Sigmoid colon (tissue), 4 donors: ENCODE results near the gene ONECUT3.

Source experiments
- EP300 ChIP-seq, 4 donors: sonication (generic); formaldehyde crosslinking; IDR thresholded peaks; one replicate each; pipeline ENCODE4 v1.6.1; 2017; ENCODE audit warnings: antibody characterized with exemption in 4 of 4
- POLR2A ChIP-seq, 2 donors: fragments of 450-650 bp; IDR thresholded peaks; one replicate each; pipeline ENCODE4 v1.6.1; 2016; ENCODE audit warnings: antibody characterized with exemption in 2 of 2, mild to moderate bottlenecking in 2 of 2, moderate library complexity in 2 of 2
- POLR2AphosphoS5 ChIP-seq, 4 donors: sonication (generic); formaldehyde crosslinking; IDR thresholded peaks; one replicate each; pipeline ENCODE4 v1.6.1; 2017; ENCODE audit warnings: antibody characterized with exemption in 4 of 4
- TF ChIP-seq, protein P1 (sequence below), 4 experiments: fragments of 450-650 bp in 3 of 4; fragments of 200-600 bp in 1 of 4; IDR thresholded peaks; one replicate each; pipeline ENCODE4 v1.5.1; 2016 to 2019; ENCODE audit warnings: antibody characterized with exemption in 4 of 4, mild to moderate bottlenecking in 3 of 4, moderate library complexity in 2 of 4

DNA sequence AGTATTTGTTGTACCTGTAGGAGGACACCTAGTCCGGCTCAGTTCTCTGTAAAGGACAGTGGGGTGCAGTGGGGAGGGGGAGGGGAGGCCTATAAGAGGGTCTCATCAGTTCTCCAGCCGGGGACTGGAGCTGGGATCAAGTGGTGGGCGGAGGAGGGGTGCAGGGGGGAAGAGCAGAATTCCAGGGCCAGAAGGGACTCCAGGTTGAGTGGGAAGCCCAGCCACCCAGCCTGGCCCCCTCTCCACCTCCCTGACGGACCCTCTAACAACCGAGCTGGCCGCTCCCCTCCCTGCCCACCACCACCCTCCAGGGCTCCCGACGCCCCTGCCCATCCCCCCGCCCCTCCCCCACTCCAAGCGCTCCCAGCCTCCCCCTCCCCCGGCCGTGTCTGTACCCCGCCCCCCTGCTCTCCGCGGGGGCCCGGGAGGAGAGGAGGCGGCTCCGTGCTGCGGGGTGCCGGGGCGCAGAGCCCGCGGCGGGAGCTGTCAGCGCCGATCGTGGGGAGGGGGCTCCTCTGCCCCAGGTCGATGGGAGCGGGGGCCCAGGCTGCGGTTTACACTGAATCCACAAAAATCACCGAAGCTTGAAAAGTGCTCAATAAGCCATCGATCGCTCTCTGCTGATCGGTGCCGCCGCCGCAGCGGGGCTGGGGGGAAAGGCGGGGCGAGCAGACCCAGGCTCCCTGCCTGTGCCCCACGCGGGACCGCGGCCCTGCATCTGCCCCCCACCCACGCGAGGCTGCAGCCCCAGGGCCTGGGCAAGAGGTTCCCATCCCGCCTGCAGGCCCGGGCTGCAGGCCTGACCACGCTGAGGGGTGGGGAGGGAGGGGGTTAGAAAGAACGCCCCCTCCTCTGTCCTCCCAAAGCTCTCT lies 34.6 kb upstream of the ONECUT3 start:
- TF ChIP-seq POLR2A (IDR thresholded peaks at IDR 0.05) (no peak), POLR2AphosphoS5 (IDR thresholded peaks at IDR 0.05) (no peak), EP300 (IDR thresholded peaks at IDR 0.05) (no peak)
- TF ChIP-seq, protein P1, sequence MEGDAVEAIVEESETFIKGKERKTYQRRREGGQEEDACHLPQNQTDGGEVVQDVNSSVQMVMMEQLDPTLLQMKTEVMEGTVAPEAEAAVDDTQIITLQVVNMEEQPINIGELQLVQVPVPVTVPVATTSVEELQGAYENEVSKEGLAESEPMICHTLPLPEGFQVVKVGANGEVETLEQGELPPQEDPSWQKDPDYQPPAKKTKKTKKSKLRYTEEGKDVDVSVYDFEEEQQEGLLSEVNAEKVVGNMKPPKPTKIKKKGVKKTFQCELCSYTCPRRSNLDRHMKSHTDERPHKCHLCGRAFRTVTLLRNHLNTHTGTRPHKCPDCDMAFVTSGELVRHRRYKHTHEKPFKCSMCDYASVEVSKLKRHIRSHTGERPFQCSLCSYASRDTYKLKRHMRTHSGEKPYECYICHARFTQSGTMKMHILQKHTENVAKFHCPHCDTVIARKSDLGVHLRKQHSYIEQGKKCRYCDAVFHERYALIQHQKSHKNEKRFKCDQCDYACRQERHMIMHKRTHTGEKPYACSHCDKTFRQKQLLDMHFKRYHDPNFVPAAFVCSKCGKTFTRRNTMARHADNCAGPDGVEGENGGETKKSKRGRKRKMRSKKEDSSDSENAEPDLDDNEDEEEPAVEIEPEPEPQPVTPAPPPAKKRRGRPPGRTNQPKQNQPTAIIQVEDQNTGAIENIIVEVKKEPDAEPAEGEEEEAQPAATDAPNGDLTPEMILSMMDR (IDR thresholded peaks at IDR 0.05): no peak
